GM13976 (cell line): ENCODE measurements around the gene HDGF.

Experiments
- DNase-seq: peaks from one replicate; pipeline ENCODE4 v3.0.0; 2012; ENCODE audit warnings: low spot score
- CTCF ChIP-seq: IDR thresholded peaks from 2 replicates; pipeline ENCODE4 v1.5.1; 2012; ENCODE audit warnings: borderline replicate concordance, mild to moderate bottlenecking; ENCODE audit not compliant: insufficient read depth; ENCODE audit errors: extremely low read depth, missing control alignments, control extremely low read depth
- in situ Hi-C: fragments of 300-500 bp; cut with MboI; formaldehyde crosslinking; loops from one replicate; pipeline ENCODE4 v1.12.0; 2022; ENCODE audit warnings: low sequenced_read_pairs, mixed read lengths, inconsistent platforms; ENCODE audit not compliant: unreplicated experiment

The HDGF gene

DNA sequence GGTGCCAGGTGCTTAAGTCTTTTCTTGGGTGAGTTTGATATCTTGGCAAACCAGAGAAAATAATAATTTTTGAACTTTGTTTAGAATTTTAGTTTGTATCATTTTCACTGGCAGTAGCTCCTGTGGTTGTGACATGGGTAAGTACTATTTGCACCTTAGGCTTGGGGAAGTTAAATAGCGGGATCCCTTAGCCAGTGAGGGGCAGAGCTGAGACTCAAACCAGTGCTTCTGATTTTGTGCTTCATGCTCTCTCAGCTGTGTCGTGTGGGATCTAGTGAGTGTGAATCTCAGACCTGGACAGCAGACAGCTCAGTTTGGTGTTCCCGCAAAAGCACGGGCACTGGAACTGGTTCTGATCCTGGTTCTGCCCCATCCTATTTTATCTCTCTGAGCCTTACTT is 25.5 kb upstream of the HDGF start:
- DNase-seq, result no peak
- in situ Hi-C loops, result no loop called here
- TF ChIP-seq CTCF, result no peak

- DNase-seq, result no peak
- in situ Hi-C loops, result no loop called here
- TF ChIP-seq CTCF, result no peak
Observed at GRCh38 chr1:156775799-156776198, 24.3 kb upstream of the HDGF start.

GRCh38 chr1:156773607-156774006 is 22.1 kb upstream of the HDGF start:
- no peak for DNase-seq
- in situ Hi-C loops, result no loop called here
- no peak for TF ChIP-seq CTCF

DNA sequence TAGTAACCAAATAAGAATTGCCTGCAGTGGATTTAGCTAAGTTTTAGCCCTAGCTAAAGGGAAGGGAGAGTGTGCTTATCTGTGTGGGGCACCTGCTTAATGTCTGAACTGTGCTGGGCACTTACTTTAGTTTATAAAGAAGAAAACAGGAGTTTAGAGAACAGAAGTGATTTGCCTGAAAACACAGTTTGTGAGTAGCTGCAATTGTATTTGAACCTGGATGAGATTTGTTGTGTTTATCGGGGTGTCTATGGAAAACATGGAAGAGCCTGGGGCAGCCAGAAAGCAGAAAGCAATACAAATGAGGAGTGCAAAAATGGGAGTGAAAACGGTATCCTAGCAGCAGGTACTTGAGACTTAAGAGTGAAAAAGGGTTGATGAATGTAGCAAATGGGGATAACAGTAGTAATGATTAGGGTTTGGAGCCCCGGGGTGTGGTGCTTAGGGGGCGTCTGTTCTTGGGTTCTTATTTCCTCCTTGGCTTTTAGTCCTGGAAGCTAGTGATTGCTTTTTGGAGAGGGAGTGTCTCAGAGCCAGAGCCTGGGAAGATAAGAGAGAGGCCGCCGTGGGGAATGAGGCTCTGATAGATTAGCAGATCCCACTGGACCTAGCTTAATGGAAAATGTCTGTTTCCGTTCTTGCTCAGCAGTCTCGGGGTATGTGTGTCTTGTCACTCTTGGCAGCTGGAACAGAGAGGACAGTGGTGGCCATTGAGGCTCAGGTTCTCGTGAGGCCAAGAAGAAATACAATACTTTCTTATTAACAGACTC is 21.4 kb upstream of the HDGF start:
- TF ChIP-seq CTCF, result no peak
- no peak for DNase-seq
- in situ Hi-C loops, result no loop called here

DNA sequence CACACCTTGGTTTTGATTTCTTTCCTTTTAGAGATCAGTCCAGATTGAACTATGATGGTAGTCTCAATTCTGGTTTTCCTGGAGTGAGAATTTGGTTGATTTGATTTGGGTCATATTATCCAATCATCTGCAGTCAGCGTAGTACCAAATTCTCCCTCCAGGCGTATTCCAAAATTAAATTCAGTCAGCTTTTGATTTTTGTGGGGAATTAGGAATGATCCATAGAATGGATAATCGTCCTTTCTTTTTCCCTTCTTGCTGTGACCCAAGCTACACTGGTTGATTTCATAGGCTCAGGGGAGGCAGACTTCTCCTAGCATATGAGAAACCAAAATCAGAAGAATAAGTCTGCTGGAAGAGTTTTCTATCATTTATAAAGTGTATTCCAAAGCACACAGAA is 20.7 kb upstream of the HDGF start:
- TF ChIP-seq CTCF, result no peak
- in situ Hi-C loops, result no loop called here
- no peak for DNase-seq

DNA sequence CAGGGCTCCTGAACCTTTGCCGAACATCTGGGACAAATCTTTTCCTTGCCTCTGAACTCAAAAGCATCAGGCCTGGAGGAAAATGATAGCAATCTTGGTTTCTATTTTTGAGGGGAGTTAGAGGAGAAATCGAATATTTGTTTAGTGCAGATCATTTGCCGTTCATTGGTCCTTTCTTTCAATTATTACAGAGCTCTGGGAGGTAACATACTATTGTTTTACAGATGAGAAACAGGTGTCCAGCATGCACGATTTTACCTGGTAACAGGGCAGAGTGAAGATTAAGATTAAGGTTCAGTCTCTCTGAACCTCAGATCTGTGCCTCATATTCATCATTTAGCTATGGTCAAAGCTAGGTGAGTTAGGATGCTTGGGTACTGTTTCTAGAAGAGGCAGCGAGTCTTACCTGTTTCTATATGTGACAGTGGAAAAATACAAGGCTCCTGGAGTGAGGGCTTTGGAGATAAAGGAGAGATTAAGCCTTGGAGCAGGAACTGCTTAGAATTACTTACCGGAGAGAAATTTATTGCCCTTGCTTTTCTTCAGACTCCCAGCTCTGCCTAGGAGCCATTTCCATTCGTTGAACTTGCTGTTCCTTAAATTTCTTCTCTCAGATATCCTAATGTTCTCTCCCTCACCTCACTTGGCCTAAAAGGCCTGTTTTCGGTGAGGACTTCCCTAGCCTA is 17.3 kb upstream of the HDGF start:
- DNase-seq, result no peak
- in situ Hi-C loops, result no loop called here
- TF ChIP-seq CTCF, result no peak
